Vagina (tissue), 2 donors: ENCODE measurements around the gene VILL.

Source experiments
- POLR2A ChIP-seq, 2 donors: fragments of 450-650 bp; IDR thresholded peaks; one replicate each; pipeline ENCODE4 v1.6.1; 2017; ENCODE audit warnings: antibody characterized with exemption in 2 of 2, mild to moderate bottlenecking in 2 of 2, moderate library complexity in 2 of 2
- TF ChIP-seq, protein P1 (sequence below), 3 experiments: fragments of 450-650 bp in 2 of 3; fragments of 200-600 bp in 1 of 3; sonication (generic) in 1 of 3; IDR thresholded peaks; one replicate each; pipeline ENCODE4 v1.5.1; 2017 to 2019; ENCODE audit warnings: antibody characterized with exemption in 3 of 3, mild to moderate bottlenecking in 2 of 3, moderate library complexity in 2 of 3

DNA sequence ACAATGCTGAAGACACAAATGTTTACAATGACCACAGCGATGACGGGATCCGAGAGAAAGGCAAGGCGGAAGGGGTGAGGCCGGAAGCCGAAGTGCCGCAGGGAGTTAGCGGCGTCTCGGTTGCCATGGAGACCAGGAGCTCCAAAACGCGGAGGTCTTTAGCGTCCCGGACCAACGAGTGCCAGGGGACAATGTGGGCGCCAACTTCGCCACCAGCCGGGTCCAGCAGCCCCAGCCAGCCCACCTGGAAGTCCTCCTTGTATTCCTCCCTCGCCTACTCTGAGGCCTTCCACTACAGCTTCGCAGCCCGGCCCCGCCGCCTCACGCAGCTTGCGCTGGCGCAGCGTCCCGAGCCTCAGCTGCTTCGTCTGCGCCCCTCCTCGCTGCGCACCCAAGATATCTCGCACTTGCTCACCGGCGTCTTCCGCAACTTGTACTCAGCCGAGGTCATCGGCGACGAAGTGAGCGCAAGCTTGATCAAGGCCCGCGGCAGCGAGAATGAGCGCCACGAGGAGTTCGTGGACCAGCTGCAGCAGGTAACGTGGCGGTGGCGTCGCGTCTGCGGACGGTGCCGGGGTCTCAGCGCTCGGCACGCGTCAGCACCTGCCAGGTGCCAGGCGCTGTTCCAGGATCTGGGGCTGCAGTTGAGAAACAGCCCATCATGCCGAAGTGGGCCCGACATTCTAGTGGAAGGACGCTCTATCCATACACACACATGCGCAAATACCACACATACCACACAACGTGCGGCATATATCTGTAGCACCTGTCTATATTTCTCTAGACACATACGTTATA lies 48.7 kb downstream of the VILL start, which contains the start of gene DLEC1:
- TF ChIP-seq, protein P1, sequence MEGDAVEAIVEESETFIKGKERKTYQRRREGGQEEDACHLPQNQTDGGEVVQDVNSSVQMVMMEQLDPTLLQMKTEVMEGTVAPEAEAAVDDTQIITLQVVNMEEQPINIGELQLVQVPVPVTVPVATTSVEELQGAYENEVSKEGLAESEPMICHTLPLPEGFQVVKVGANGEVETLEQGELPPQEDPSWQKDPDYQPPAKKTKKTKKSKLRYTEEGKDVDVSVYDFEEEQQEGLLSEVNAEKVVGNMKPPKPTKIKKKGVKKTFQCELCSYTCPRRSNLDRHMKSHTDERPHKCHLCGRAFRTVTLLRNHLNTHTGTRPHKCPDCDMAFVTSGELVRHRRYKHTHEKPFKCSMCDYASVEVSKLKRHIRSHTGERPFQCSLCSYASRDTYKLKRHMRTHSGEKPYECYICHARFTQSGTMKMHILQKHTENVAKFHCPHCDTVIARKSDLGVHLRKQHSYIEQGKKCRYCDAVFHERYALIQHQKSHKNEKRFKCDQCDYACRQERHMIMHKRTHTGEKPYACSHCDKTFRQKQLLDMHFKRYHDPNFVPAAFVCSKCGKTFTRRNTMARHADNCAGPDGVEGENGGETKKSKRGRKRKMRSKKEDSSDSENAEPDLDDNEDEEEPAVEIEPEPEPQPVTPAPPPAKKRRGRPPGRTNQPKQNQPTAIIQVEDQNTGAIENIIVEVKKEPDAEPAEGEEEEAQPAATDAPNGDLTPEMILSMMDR (IDR thresholded peaks at IDR 0.05), result no peak
- no peak for TF ChIP-seq POLR2A (IDR thresholded peaks at IDR 0.05)
